Inflammatory macrophage (primary cell): Measurements from ENCODE around the gene CSF3R.
"Not testable (repeated sequence)": the region's sequence is repeated elsewhere in the genome, so short reads cannot be mapped to it uniquely, and the experiment has no call there.

Experiments
- DNase-seq, 2 donors: peaks; one replicate each; pipeline ENCODE4 v3.0.0-alpha.2; 2020 to 2022

The CSF3R gene

DNA sequence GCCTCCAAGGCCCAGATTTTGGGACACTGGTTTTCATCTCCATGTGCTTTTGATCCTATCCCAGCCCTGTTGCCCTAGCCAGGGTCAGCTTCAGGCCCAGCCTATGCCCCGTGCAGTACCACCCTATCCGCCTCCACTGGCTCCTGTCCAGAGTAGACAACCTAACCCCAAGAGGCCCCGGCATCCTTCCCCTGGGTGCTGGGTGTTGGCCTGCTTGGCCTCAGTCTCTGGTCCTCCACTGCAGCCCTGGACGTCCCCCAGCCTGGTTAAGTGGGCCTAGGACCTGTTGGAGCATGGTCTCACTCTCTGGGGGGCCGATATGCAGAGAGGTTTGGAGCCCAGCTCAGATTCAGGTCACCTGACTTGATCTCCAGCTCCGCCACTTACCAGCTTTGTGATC, 1.6 kb downstream of the CSF3R start:
- no peak for DNase-seq

DNA sequence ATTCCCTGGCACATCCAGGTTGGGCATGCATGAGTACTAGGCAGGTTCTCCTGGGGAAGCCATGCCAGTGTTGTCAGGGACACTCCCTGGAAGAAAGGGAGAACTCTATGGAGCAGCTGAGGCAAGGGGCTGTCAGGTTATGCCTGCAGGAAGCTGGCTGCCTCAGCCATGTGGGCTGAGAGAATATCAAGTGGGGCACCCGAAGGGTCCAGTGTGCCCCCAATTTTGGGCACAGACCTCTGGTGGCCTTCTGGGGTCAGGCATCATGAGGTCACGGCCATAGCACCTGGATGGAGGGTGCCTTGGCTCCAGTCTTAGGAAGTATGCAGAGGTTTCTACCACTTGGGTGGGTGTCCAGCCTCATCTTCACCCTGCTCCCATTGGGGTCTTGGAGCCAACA, 2.6 kb downstream of the CSF3R start:
- no peak for DNase-seq

DNA sequence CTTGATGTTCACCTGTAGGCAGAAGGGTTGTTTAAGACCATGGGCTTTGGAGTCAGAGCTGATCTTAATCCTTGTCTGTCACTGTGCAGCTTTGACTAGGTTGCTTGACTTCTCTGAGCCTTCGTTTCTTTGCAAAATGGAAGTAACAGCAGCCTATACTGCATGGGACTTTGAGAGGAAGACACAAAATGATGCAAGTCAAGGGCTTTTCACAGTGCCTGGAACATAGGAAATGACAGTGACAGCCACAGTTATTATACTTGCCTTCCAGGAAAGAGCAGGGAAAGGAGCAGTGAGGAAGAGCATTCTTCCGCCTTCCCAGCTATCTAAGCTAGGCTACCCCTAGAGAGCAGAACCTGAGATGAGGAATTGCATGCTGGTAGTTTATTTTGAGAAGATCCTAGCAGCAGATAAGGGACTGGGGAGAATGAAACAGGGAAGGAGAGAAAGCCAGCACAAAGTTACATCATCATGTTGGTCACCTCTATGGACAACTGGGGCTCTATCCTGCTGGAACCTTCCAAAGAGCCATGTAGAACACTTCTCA, 3.1 kb downstream of the CSF3R start:
- peak; percentile 12 to 36 for DNase-seq

DNA sequence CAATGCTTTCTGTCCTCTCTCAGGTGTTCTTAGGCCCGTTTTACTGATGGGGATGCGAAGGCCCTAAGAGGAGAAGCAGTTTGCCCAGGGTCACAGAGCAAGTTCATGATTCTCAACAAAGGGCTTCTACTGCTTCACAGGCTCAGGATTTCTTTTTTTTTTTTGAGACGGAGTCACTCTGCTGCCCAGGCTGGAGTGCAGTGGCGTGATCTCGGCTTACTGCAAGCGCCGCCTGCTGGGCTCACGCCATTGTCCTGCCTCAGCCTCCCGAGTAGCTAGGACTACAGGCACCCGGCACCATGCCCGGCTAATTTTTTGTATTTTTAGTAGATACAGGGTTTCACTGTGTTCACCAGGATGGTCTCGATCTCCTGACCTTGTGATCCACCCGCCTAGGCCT, 5.1 kb downstream of the CSF3R start:
- DNase-seq: not testable (repeated sequence)

DNA sequence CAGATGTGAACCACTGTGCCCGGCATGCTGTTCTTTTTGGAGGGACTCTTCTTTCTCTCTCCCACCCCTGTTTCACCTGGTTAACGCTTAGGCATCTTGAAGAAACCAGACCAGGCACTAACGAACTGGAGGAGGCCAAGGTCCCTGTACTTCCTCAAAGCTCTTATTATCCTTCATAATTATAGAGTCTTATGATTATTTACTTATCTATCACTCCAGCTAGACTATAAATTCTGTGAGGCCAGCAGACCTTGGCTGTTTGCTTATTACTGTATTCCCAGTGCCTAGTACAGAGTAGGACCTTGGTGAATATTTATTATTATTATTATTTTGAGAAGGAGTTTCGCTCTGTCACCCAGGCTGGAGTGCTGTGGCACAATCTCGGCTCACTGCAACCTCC, 5.8 kb downstream of the CSF3R start:
- no peak for DNase-seq

DNA sequence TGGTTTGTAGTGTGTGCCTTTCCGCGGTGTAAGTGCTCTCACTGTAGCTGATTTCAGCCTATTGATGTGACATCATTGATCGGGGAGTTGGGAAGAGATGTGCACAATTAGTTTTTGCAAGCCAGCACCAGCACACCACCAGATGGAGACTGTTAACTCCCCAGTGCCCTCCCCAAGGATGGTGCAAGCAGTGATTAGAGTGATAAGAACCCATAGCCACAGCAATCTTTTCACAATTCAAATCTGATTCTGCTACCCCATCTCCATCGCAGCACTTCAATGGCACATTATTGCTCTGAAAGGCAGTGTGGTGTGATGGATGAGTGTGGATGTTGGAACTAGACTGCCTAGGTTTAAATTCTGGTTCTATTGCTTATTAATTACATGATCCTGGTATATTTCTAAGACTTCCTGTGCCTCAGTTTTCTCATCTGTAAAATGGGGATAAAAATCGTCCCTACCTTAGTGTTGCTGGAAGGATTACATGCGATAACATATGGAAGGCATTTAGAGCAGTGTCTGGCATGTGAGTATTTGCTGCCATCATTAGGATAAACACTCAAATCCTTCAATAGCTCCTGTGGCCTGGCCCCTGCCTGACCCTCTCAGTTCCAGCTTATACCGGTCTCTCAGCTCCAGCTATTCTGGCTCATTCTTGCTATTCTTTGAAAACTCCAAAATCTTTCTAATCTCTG, 6.7 kb downstream of the CSF3R start:
- no peak for DNase-seq

DNA sequence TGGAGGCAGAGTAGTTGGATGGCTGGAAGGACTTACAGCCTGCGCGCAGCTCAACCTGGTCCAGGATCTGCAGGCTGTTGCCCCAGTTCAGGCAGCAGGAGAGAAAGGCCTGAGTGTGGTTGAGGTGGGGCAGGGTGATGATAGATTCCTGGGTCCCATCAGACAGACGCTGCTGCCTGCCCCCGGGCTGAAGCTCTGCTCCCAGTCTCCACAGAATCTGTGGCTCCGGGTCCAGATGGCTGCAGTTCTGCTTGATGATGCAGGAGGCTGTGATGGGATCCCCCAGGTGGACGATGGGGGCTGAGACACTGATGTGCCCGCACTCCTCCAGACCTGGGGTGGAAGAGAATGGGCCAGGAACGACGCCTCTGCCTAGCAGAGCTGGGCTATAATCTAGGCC, 7.4 kb downstream of the CSF3R start:
- no peak for DNase-seq

DNA sequence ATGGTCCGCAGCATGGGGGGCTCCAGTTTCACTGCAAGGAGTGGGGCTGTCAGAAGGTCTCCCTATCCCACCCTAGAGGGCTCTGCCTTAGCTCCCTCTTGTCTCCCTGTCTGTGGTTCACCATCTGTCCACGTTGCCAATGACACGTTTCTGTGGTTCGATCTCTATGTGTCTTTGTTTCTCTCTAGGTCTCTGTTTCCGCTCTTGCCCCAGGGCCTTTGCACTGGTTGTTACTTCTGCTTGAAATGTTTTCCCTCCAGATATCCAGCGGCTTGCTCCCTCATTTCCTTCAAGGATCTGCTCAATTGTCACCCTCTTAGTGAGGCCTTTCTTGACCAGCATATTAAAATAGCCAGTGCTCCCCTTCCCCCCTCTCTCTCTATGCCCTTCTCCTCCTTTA, 10.1 kb downstream of the CSF3R start:
- no peak for DNase-seq

DNA sequence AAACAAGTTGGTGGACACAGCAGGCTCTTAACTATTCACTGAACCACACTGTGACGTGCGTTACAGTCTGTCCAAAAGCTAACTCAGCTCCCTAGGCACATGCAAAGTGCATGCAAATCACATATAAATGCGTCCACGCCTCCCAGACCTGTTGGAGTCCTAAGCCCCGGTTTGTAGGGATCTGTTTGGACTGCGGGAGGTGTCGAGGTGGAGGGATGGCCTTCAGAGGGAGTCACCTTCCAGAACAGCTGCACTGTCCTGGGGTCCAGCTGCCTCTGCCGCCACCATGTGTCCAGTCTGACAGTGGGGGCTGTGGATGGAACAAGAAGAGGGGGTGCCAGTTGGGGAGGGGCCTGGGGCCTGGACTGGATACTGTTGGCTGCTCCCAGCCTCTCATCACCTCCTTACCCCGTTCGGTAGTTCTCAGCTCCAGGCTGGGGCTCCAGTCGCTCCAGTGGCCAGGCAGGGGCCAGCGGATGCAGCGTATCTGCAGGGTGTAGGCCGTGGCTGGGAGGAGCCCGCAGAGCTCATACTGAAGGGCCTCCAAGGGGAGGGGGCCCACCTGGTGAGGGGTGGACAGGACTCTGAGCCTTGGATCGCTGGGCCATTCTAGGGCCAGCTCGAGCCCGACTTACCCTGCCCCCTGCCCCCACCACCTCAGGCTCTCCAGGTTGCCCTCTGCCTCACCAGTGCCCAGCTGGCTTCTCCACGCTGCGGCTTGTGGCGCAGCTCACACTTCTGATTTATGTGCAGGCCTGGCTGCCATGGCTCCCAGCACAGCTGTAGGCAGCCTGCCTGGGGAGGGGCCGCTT, 10.7 kb downstream of the CSF3R start:
- DNase-seq: no peak

DNA sequence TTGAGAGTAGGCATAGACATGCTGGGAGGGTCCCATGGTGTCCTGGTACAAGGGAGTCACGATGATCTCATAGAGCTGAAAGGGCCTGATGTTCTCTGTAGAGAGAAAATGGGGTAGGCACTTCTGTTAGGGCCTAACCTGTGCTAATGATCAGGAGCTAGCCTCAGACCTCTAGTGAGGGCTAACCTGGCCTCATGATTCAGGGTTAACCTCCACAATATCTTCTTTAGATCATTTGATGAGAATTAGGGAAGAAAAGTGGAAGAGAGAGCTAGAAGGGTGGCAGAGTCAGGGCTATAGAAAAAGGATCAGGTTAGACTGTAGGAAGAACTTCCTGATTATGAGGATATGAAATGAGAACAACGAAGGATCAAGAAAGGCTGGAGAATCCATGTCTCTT, 13.6 kb downstream of the CSF3R start:
- no peak for DNase-seq

DNA sequence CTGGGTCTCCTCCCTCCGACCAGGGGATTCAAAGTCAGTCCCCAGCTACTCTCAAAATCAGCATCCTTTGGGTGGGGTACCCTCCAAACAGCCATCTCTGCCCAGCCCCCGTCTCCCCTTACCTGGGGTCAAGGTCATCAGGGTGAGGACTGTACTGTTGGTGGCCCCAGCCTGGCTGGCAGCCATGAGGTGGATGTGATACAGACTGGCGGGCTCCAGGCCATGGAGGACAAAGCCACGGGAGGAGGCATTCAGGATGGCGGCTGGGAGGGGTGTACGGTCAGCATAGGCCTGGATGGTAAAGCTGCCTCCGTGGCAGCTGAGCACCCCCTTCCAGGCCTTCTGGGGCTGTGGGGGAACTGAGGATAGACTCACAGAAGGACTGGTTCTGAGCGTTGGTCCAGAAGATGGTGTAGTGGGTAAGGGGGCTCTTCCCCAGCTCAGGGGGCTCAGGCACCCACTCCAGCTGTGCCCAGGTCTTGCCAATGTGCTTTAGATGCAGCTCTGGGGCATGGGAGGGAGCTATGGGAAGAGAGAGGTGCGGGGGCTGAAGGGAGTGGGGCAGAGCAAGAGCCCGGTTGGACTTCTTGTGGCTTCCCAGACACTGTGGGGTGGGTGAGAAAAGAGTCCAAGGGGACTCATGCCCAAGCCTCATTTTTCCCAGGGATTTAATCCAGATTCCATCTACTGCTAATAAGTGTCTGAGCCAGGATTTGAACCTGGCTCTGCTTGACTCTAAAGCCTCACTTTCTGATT, 14.8 kb downstream of the CSF3R start:
- no peak for DNase-seq

DNA sequence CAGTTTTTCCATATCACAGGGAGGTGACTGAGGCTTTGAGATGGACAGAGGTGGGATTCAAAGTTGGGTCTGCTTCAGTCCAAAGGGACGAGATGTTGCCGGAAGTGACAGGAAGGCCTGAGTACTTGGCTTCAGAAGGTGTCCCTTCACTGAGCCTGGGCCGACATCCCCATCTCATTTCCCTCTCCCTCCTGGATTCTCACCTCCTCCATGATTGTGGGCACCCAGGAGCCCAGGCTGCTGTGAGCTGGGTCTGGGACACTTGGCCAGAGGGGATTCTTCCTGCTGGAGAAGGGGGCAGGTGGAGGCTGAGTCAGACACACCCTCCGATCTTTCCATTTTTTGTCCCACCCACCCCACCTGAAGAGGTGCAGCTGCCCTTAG, 15.7 kb downstream of the CSF3R start:
- DNase-seq: no peak

DNA sequence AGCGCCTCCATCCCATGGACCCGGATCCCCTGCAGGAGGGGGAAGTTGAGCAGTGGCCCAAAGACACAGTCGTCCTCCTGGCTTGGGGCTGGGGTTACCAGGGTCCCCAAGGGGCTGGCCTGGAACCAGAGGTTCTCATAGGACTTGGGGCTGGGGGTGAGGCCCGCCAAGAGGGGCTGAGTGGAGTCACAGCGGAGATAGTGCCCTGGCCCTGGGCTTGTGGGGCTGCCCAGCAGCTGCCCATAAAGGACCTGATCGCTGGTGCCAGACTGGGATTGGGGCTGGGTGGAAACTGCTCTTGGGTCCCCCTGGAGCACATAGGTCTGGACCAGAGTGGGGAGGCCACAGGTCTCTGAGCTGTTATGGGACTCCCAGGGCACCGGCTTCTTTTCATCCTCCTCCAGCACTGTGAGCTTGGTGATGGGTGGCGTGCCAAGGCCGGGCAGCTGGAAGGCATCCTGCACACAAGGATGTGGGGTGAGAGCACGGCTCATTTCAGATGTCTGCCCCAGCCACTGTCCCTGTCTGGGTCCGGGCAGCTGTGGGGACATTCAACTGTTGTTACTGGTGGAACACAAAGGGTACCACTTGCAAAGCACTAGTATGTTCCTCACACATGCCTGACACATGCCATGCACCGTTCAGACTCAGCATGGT, 16.2 kb downstream of the CSF3R start:
- DNase-seq: no peak

DNA sequence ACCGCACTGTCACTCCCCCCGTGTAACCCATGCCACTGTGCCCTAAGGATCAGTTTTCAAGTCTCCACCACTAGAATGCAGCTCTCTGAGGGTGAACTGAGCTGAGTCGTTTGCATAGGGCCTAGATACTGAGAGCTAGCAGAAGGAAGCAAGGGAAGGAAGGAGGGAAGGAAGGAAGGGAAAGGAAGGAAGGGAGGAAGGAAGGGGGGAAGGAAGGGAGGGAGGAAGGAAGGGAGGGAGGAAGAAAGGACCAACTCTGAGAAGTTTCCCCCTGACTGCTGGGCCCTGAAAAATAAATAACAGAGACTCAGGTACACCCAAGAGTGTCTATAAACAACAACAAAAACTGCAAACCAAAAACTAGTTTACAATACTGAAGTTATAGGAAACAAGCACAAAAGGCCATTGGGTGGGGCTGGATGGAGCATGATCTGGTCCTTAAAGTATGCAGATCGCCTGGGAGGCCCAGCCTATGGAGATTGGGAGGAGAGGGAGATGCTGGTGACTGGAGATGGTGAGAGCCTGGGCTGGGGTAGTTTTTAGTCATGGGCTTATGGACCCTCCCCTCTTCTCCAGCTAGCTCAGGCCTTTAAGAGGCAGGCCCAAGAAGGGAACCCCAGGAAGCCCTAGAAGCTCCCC, 16.9 kb downstream of the CSF3R start:
- no peak for DNase-seq

DNA sequence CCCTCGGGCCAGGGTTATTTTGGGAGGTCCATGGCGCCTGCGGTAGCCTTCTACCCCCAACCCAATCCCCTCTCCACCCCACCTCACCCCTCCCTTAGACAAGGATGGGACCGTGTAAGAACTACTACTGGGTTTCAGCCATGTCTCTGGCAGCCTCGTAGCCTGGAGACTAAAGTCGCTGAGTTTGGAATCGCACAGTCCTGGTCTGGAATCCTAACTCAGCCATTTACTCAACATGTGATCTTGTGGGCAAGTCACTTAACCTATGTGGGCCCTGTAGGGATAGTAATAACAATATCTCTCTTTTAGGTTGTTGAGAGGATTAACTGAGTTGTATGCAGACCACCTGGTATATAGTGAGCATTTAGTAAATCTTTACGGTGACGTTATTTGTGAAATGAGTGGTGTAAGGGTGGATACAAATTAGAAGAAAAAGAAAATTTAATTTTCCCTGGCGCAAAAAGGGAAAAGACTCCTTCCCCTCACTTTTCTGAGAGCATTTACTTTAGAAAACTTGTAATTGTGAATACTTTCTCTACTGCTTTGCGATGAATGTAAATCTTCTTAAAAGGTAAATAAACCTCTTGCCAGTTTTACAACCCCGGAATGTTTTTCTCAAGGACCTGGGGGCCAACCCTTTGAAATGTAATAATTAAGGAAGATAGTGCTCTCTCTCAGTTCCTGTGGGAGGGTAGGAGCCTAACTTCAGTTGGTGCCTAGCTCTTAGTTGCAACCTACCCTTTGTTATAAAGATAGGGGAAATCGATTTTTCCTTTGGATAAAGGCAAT, 17.9 kb downstream of the CSF3R start:
- peak in 1 of 2 donors; percentile 10 for DNase-seq

DNA sequence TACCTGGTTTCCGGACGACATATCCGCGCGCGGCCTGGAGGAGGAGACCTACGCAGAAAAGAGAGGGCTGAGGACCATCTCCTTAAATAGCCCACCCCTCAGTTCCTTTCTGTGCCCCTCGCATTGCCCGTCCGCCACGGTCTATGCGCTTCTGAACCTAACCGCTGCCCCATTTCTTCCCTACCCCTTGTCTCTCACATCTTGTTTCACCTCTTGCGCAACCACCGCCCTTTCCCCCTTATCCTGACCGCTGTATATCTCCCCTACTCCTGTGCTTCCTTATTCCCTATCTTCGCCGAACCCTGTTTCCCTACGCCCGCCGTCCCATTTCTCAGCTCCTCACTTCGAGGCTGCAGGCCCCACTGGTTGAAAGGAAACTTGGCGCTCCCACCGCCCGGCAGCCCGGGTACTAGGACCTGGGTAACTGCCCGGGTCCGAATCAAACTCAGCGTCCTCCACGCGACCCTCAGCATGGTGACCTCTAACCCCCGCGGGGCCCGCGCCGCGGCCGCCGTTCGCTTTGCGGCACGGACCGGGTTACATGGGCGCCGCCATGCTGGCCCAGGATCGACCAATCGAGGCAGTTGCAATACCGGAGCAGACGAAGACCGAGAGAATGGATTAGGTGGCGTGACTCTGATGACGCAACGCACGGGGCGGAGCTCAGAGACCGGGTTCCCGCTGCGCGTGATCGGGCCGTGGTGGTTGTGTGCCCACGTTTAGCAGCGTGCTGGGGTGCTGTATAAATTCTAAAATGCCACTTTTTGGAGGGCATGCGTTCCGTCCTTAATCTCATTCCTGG, 18.7 kb downstream of the CSF3R start, which contains the start of gene MRPS15:
Gene MRPS15 (minus strand): TSS at position 582 of the 802 bp plus-strand sequence. CDS start 109 bp downstream, at position 473.
- peak; percentile 99 for DNase-seq

DNA sequence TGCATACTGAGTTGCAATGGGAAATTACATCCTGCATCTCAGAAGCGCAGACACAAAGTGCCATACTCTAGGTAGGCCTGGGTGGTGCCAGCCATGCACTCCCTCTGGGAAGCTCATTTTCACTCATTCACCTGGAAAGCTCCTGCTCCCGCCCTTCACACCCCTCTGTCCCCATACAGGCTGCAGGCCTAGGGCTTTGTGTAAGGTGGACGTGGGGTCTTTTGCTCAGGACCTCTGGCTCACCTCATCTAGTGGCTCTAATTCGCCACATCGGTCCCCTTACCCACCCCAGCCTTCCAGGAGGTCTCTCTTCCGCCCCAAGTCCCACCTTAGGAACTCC, 19.3 kb downstream of the CSF3R start:
- DNase-seq: no peak

DNA sequence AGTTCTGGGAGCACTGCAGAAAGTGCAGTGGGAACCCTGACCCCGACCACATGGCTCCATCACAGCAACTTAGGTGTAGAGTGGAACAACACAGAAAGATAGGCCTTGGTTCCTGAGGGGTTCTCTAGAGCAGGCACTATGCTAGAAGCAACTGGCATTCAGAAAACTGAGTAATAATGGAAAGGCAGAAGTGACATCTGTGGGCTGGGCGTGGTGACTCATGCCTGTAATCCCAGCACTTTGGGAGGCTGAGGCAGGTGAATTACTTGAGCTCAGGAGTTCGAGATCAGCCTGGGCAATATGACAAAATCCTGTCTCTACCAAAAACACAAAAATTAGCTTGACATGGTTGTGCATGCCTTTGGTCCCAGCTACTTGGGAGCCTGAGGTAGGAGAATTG, 23.8 kb downstream of the CSF3R start:
- DNase-seq: peak; percentile 54 to 66

DNA sequence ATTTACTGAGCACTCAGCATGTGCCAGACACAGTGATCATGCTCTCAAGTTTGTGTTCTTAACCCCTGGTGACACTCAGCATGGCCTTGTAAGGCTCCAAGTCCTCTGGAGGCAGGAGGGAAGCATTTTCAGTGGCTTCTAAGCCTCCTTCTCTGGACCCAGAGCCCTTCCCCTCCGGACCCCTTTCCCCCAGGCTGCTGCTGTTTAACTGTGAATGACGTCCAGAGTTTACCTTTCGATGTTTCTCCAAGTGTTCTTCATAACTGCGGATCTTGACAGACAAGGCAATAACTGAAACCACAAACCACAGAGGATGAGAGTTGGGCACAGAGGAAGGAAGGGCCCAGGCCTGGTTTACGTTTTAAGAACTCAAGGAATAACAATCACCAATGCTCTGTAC, 25.0 kb downstream of the CSF3R start:
- peak; percentile 28 to 37 for DNase-seq

DNA sequence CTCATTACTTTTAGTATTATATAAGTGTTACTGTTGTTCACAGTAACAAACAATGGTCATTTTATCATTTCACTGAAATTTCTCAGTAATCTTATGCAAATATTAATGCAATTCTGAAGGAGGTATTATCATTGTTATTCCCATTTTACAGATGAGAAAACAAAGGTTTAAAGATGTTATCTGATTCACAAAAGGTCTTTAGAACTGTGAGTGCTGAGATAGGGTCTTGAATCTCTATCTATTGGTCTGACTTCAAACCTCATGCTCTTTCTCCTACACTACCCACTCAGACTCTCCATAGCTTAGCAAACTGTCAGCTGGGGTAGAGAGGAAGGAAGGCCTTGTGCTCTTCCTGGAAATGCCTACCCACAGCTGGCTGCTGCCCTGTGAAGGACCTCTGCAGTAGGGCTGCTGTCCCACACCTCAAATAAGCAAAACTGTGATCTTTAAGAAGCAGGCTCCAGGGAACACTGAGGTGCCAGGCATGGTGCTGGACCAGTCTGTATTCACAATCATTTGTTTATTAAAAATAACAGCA, 26.3 kb downstream of the CSF3R start:
- peak; percentile 37 to 57 for DNase-seq
